Gastroesophageal sphincter (tissue), 4 donors: Measurements from ENCODE around the gene RAD9A. TPM values are rescaled to one million over a fixed set of nuclear protein-coding genes. Genes with fewer than 3 reads are reported as not detected.

Experiments
- ATAC-seq: fragments of 150-250 bp; one replicate; pipeline ENCODE4 v1.9.1; 2016; ENCODE audit warnings: mild to moderate bottlenecking, moderate library complexity
- H3K27ac ChIP-seq, 4 donors: fragments of 200-600 bp; sonication (generic) in 3 of 4; 1 replicate in 3 of 4; 2 replicates in 1 of 4; pipeline ENCODE4 v1.5.1; 2016 to 2019
- H3K27me3 ChIP-seq: fragments of 200-600 bp; sonication (generic); one replicate; pipeline ENCODE4 v1.5.1; 2019
- H3K36me3 ChIP-seq, 2 donors: fragments of 200-600 bp; sonication (generic); one replicate each; pipeline ENCODE4 v1.5.1; 2019; ENCODE audit warnings: control low read depth in 1 of 2
- H3K4me1 ChIP-seq, 3 donors: fragments of 200-600 bp; sonication (generic); 1 replicate in 2 of 3; 2 replicates in 1 of 3; pipeline ENCODE4 v1.5.1; 2016 to 2019; ENCODE audit warnings: control low read depth in 2 of 3
- H3K4me3 ChIP-seq, 2 donors: fragments of 200-600 bp; sonication (generic); one replicate each; pipeline ENCODE4 v1.5.1; 2019; ENCODE audit warnings: mild to moderate bottlenecking in 1 of 2, moderate library complexity in 1 of 2
- H3K9me3 ChIP-seq, 3 donors: fragments of 200-600 bp; sonication (generic); one replicate each; pipeline ENCODE4 v1.5.1; 2017 to 2019; ENCODE audit warnings: control low read depth in 2 of 3
- CTCF ChIP-seq, 4 experiments: fragments of 200-600 bp in 2 of 4; fragments of 450-650 bp in 2 of 4; sonication (generic) in 1 of 4; IDR thresholded peaks; one replicate each; pipeline ENCODE4 v1.5.1; 2017 to 2019; ENCODE audit warnings: antibody characterized with exemption in 4 of 4, mild to moderate bottlenecking in 2 of 4, moderate library complexity in 2 of 4
- EP300 ChIP-seq: sonication (generic); formaldehyde crosslinking; IDR thresholded peaks from one replicate; pipeline ENCODE4 v1.6.1; 2017; ENCODE audit warnings: antibody characterized with exemption, mild to moderate bottlenecking
- POLR2A ChIP-seq, 2 donors: fragments of 450-650 bp; IDR thresholded peaks; one replicate each; pipeline ENCODE4 v1.6.1; 2017; ENCODE audit warnings: antibody characterized with exemption in 2 of 2, mild to moderate bottlenecking in 2 of 2, moderate library complexity in 1 of 2
- POLR2AphosphoS5 ChIP-seq: sonication (generic); formaldehyde crosslinking; IDR thresholded peaks from one replicate; pipeline ENCODE4 v1.6.1; 2017; ENCODE audit warnings: antibody characterized with exemption
- WGBS, 2 donors: methylation state at CpG; one replicate each; pipeline ENCODE4 v1.1.5; 2018; ENCODE audit warnings: low coverage in 1 of 2; 5-methylcytosine and 5-hydroxymethylcytosine counted together
- total RNA-seq, 4 donors: library from RNA; depleted of rRNA; stranded (reverse); fragments of >200 nt; gene quantifications; one replicate each; pipeline ENCODE4 v1.1.0, GENCODE V29; 2016

Gene RAD9A
- total RNA-seq, 4 donors from 2014 or later = 8.5 to 16.0 (median 11.1) TPM

GRCh38 chr11:67433536-67434394 lies 42.0 kb downstream of the RAD9A start:
- no peaks in the 10 kb centered on the region for H3K9me3 ChIP-seq
- peak overlapping the region in 1 of 4 donors; percentile 10 for H3K27ac ChIP-seq
- peaks cover 0 to 90% of the 10 kb centered on the region in 2 donors for H3K36me3 ChIP-seq
- no peak for TF ChIP-seq POLR2A (IDR thresholded peaks at IDR 0.05)
- no peak for ATAC-seq
- WGBS, 2 donors = 60 to 78% methylated on average over 1 to 3 of the region's 22 CpGs
- H3K4me1 ChIP-seq = peaks cover 0 to 60% (median 9%) of the 10 kb centered on the region in 3 donors
- no peak overlapping the region for H3K4me3 ChIP-seq
- no peaks in the 10 kb centered on the region for H3K27me3 ChIP-seq

- H3K4me3 ChIP-seq = no peak overlapping the region
- peak overlapping the region in 1 of 4 donors; percentile 10 for H3K27ac ChIP-seq
- no peaks in the 10 kb centered on the region for H3K27me3 ChIP-seq
- ATAC-seq = no peak
- no peaks in the 10 kb centered on the region for H3K9me3 ChIP-seq
- WGBS, 2 donors = no CpG with 5 or more reads among the region's 23 CpGs
- peaks cover 0 to 60% (median 3%) of the 10 kb centered on the region in 3 donors for H3K4me1 ChIP-seq
- H3K36me3 ChIP-seq = peaks cover 0 to 93% of the 10 kb centered on the region in 2 donors
- TF ChIP-seq EP300 = no peak
- TF ChIP-seq CTCF (IDR thresholded peaks at IDR 0.05) = no peak
- TF ChIP-seq POLR2A (IDR thresholded peaks at IDR 0.05) = no peak
- no peak for TF ChIP-seq POLR2AphosphoS5
Observed at GRCh38 chr11:67434395-67434881, 42.7 kb downstream of the RAD9A start.

GRCh38 chr11:67435031-67435726 lies 43.4 kb downstream of the RAD9A start:
- peak overlapping the region in 2 of 4 donors; percentile 45 to 65 for H3K27ac ChIP-seq
- no peak for TF ChIP-seq CTCF (IDR thresholded peaks at IDR 0.05)
- TF ChIP-seq POLR2AphosphoS5 = no peak
- no peak for TF ChIP-seq EP300
- TF ChIP-seq POLR2A (IDR thresholded peaks at IDR 0.05) = no peak
- H3K9me3 ChIP-seq = no peaks in the 10 kb centered on the region
- peaks cover 0 to 93% of the 10 kb centered on the region in 2 donors for H3K36me3 ChIP-seq
- no peaks in the 10 kb centered on the region for H3K27me3 ChIP-seq
- H3K4me1 ChIP-seq = peaks cover 0 to 60% (median 5%) of the 10 kb centered on the region in 3 donors
- WGBS, 2 donors = 90% methylated on average over 4 of the region's 26 CpGs; no CpG with 5 or more reads in 1 of the 2 donors
- H3K4me3 ChIP-seq = no peak overlapping the region
- ATAC-seq = no peak

GRCh38 chr11:67435727-67436458 lies 44.1 kb downstream of the RAD9A start:
- 29% methylated on average over 1 of the region's 38 CpGs; no CpG with 5 or more reads in 1 of the 2 donors for WGBS, 2 donors
- peak overlapping the region in 3 of 4 donors; percentile 31 to 65 (median 45) for H3K27ac ChIP-seq
- H3K36me3 ChIP-seq = peaks cover 0 to 93% of the 10 kb centered on the region in 2 donors
- H3K27me3 ChIP-seq = no peaks in the 10 kb centered on the region
- peaks cover 0 to 60% (median 5%) of the 10 kb centered on the region in 3 donors for H3K4me1 ChIP-seq
- H3K9me3 ChIP-seq = no peaks in the 10 kb centered on the region
- H3K4me3 ChIP-seq = peak overlapping the region in 1 of 2 donors; percentile 27
- ATAC-seq = no peak
- TF ChIP-seq CTCF (IDR thresholded peaks at IDR 0.05) (no peak), POLR2AphosphoS5 (no peak), EP300 (no peak), POLR2A (IDR thresholded peaks at IDR 0.05) (peak in 1 of 2 donors; percentile 12)
